ENCODE data around the gene B4GALT1. TPM values are rescaled to one million over a fixed set of nuclear protein-coding genes. Genes with fewer than 3 reads are reported as not detected.

B4GALT1 gene
- total RNA-seq, 2 experiments from 2014 or later, result 12.8 to 38.7 TPM

DNA sequence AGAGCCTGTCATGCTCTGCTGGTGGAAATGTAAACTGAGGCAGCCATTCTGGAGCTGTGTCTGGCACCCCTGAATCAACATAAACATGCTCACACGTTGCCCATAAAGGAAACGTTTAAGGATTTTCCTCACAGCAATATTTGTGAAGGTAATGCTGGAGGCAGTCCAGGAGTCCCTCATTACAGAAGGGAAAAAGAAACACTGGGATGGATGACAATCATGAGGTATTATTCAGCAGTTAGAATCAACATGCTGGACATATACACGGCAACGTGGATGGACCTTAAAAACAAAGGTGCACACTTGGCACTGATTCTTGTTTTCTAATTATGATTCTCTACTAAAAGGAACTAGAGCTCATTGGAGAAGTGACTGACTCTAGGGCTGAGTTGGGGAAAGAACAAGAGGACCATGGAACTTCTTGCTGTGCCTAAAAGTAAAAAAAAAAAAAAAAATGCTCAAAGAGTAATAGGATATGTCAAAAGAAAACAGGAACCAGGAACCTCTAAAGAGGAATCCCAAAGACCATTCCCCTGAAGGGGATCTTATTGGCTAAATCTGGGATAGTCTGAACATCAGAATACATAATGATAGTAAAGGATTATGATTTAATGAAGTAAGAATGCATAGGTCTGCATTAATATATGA is 18.6 kb downstream of the B4GALT1 start:
- Histone ChIP-seq H3K36me3 (ENCODE audit: insufficient read depth, low read length) (no peaks in the 10 kb centered on the region; the same call in 1 of the 2 replicates), H4K20me1 (ENCODE audit: insufficient read depth, low read length) (peaks cover 10% of the 10 kb centered on the region; the same call in 1 of the 2 replicates), H2AFZ (ENCODE audit: low read length) (no peak overlapping the region), H3K4me2 (ENCODE audit: low read length) (no peak overlapping the region), H3K4me1 (ENCODE audit: insufficient read depth, low read length, poor library complexity, severe bottlenecking) (peaks cover 21% of the 10 kb centered on the region), H3K27ac (ENCODE audit: low read depth, low read length, poor library complexity, severe bottlenecking) (no peak overlapping the region), H3K4me3 (ENCODE audit: low read depth, low read length, poor library complexity, severe bottlenecking) (no peak overlapping the region), H3K9me3 (ENCODE audit: low read length) (no peaks in the 10 kb centered on the region), H3K9me2 (ENCODE audit: insufficient read depth, low read length) (no peaks in the 10 kb centered on the region), H3K79me2 (ENCODE audit: insufficient read depth, low read depth, low read length) (peaks cover 76% of the 10 kb centered on the region)
- POLR2A ChIA-PET, result interaction anchor here (0.6 to 1.8 kb wide), 7 partner anchors 9 to 748 kb away, joined by 3 to 7 read pairs (median 5); no protein-coding TSS in a partner anchor
- DNase-seq (ENCODE audit: low spot score), result no peak
- TF ChIP-seq, protein P1, sequence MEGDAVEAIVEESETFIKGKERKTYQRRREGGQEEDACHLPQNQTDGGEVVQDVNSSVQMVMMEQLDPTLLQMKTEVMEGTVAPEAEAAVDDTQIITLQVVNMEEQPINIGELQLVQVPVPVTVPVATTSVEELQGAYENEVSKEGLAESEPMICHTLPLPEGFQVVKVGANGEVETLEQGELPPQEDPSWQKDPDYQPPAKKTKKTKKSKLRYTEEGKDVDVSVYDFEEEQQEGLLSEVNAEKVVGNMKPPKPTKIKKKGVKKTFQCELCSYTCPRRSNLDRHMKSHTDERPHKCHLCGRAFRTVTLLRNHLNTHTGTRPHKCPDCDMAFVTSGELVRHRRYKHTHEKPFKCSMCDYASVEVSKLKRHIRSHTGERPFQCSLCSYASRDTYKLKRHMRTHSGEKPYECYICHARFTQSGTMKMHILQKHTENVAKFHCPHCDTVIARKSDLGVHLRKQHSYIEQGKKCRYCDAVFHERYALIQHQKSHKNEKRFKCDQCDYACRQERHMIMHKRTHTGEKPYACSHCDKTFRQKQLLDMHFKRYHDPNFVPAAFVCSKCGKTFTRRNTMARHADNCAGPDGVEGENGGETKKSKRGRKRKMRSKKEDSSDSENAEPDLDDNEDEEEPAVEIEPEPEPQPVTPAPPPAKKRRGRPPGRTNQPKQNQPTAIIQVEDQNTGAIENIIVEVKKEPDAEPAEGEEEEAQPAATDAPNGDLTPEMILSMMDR (conservative IDR thresholded peaks at IDR 0.05; ENCODE audit: low read length), result no peak
- TF ChIP-seq EZH2phosphoT487 (IDR thresholded peaks at IDR 0.05; ENCODE audit: borderline replicate concordance, low read depth, low read length), result no peak
- CTCF ChIA-PET (ENCODE audit: unreplicated experiment), result no interaction called here
- intact Hi-C loops (cut with micrococcal nuclease; ENCODE audit: unreplicated experiment), result no loop called here
- BruUV-seq (replicated peaks), result no TSS peak

DNA sequence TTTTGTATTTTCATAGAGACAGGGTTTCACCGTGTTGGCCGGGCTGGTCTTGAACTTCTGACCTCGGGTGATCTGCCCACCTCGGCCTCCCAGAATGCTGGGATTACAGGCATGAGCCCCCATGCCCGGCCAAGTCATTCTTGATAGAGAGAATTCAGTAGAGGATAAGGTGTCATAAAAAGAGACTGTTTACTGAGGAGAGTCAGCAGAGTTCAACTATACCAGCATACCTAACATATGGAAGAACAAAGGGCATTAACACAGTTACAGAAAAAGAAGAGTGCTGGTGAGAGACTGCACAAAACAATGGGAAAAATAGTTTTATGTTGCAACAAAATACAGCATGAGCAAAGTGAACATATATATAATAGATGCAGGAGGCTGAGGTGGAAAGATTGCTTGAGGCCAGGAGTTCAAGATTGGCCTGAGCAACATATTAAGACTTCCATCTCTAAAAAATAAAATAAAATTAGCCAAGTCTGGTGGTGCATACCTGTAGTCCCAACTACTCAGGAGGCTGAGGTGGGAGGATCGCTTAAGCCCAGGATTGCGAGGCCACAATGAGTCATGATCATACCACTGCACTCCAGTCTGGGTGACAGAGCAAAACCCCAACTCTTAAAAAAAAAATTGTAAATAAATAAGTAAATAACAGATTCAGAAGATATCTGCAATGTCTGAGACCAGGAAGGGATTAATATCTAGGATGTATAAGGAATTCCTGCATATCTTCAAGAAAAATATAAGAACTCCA is 19.5 kb downstream of the B4GALT1 start:
- DNase-seq (ENCODE audit: low spot score), result no peak
- Histone ChIP-seq H3K36me3 (ENCODE audit: insufficient read depth, low read length) (no peaks in the 10 kb centered on the region; the same call in 1 of the 2 replicates), H3K4me3 (ENCODE audit: low read depth, low read length, poor library complexity, severe bottlenecking) (no peak overlapping the region), H3K4me1 (ENCODE audit: insufficient read depth, low read length, poor library complexity, severe bottlenecking) (peaks cover 21% of the 10 kb centered on the region), H3K27ac (ENCODE audit: low read depth, low read length, poor library complexity, severe bottlenecking) (no peak overlapping the region), H3K4me2 (ENCODE audit: low read length) (no peak overlapping the region), H3K9me2 (ENCODE audit: insufficient read depth, low read length) (no peaks in the 10 kb centered on the region), H4K20me1 (ENCODE audit: insufficient read depth, low read length) (0 out of 2 replicates have a peak, but pooled peaks cover 10% of the 10 kb centered on the region), H2AFZ (ENCODE audit: low read length) (no peak overlapping the region), H3K79me2 (ENCODE audit: insufficient read depth, low read depth, low read length) (peaks cover 75% of the 10 kb centered on the region; the same call in 1 of the 2 replicates), H3K9me3 (ENCODE audit: low read length) (no peaks in the 10 kb centered on the region)
- POLR2A ChIA-PET, result interaction anchor here (1.2 to 1.8 kb wide), 3 partner anchors 8 to 11 kb away, joined by 5 to 7 read pairs (median 7); no protein-coding TSS in a partner anchor
- intact Hi-C loops (cut with micrococcal nuclease; ENCODE audit: unreplicated experiment), result no loop called here
- CTCF ChIA-PET (ENCODE audit: unreplicated experiment), result no interaction called here
- no peak for TF ChIP-seq EZH2phosphoT487 (IDR thresholded peaks at IDR 0.05; ENCODE audit: borderline replicate concordance, low read depth, low read length)
- TF ChIP-seq, protein P1 (conservative IDR thresholded peaks at IDR 0.05; ENCODE audit: low read length), result no peak
- BruUV-seq (replicated peaks), result no TSS peak

Measured in OCI-LY7 (cell line).